Keratinocyte (primary cell): Measurements from ENCODE around the gene GM2A.

Source experiments
- EZH2 ChIP-seq: IDR thresholded peaks from one replicate; pipeline ENCODE4 v1.6.1; 2012; ENCODE audit warnings: inconsistent platforms, mild to moderate bottlenecking, low read length, moderate library complexity
- TF ChIP-seq, protein P1 (sequence below), 3 experiments: IDR thresholded peaks in 1 of 3; conservative IDR thresholded peaks in 1 of 3; optimal IDR thresholded peaks in 1 of 3; 2 replicates in 2 of 3; 3 replicates in 1 of 3; pipeline versions ENCODE3 to v1.5.1; 2011; ENCODE audit warnings: low read length in 3 of 3, mild to moderate bottlenecking in 3 of 3, moderate library complexity in 2 of 3, control low read depth in 1 of 3, inconsistent platforms in 1 of 3; ENCODE audit not compliant: insufficient read depth in 2 of 3; ENCODE audit errors: extremely low read depth in 1 of 3

DNA sequence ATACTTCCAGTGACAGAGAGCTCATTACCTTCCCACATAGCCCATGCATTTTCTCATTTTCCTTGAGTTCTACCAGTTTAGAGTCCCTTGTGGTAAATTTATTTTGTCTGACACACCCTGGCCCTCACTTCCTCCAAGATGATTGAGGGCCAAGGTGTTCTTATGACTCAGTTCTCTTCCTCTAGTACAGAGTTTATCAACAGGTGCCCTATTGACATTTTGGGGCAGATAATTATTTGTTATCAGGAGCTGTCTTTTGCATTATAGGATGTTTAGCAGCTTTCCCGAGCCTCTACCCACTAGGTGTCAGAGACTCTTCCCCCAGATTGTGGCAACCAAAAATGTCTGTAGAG is 43.5 kb downstream of the GM2A start:
- TF ChIP-seq, protein P1, sequence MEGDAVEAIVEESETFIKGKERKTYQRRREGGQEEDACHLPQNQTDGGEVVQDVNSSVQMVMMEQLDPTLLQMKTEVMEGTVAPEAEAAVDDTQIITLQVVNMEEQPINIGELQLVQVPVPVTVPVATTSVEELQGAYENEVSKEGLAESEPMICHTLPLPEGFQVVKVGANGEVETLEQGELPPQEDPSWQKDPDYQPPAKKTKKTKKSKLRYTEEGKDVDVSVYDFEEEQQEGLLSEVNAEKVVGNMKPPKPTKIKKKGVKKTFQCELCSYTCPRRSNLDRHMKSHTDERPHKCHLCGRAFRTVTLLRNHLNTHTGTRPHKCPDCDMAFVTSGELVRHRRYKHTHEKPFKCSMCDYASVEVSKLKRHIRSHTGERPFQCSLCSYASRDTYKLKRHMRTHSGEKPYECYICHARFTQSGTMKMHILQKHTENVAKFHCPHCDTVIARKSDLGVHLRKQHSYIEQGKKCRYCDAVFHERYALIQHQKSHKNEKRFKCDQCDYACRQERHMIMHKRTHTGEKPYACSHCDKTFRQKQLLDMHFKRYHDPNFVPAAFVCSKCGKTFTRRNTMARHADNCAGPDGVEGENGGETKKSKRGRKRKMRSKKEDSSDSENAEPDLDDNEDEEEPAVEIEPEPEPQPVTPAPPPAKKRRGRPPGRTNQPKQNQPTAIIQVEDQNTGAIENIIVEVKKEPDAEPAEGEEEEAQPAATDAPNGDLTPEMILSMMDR (optimal IDR thresholded peaks at IDR 0.05 in 1 of 3, IDR thresholded peaks at IDR 0.05 in 1 of 3, conservative IDR thresholded peaks at IDR 0.05 in 1 of 3; ENCODE audit: extremely low read depth in 1 of 3, insufficient read depth in 2 of 3, low read length in 3 of 3): no peak
- no peak for TF ChIP-seq EZH2
